ENCODE data around the gene MMP20. TPM values are rescaled to one million over a fixed set of nuclear protein-coding genes. Genes with fewer than 3 reads are reported as not detected.

The MMP20 gene
- total RNA-seq, 1 experiment from 2014 or later = not detected

- H4K8ac ChIP-seq (replicated peaks; ENCODE audit: insufficient read length, low read depth, low read length) = no peak overlapping the region
- no peak overlapping the region for H3K4me3 Mint-ChIP-seq
- no peak overlapping the region for H4K5ac ChIP-seq (ENCODE audit: insufficient read length, low read depth, low read length)
- H2AFZ ChIP-seq (ENCODE audit: low read length) = no peak overlapping the region
- no peak overlapping the region for H2BK12ac ChIP-seq (ENCODE audit: insufficient read length, low read depth, low read length)
- no peak overlapping the region for H3T11ph ChIP-seq (ENCODE audit: low read length)
- H3K4me1 ChIP-seq (ENCODE audit: insufficient read depth, low read length) = no peaks in the 10 kb centered on the region
- H2BK5ac ChIP-seq (ENCODE audit: insufficient read length, low read length) = no peak overlapping the region
- no peaks in the 10 kb centered on the region for H4K20me1 ChIP-seq (ENCODE audit: control insufficient read depth, insufficient read depth, insufficient read length)
- WGBS (ENCODE audit: extremely low coverage, insufficient read length, low lambda C conversion rate) = no CpG with 5 or more reads among the region's 1 CpG
- no peak overlapping the region for H3K18ac ChIP-seq (ENCODE audit: insufficient read length, low read depth, low read length)
- H3K79me1 ChIP-seq (ENCODE audit: insufficient read depth, low read depth, low read length, poor library complexity, severe bottlenecking) = no peaks in the 10 kb centered on the region
- no peaks in the 10 kb centered on the region for H3K23me2 ChIP-seq (ENCODE audit: insufficient read length, low read depth, low read length, poor library complexity, severe bottlenecking)
- H4K91ac ChIP-seq (ENCODE audit: insufficient read length, low read depth, low read length) = no peak overlapping the region
- DNase-seq = no peak
- no peaks in the 10 kb centered on the region for H3K9me3 Mint-ChIP-seq
- H3K9ac ChIP-seq (ENCODE audit: extremely low read depth, insufficient read length, low read length) = no peak overlapping the region
- H3K4me2 ChIP-seq (ENCODE audit: insufficient read depth, insufficient read length, low read length) = no peak overlapping the region
- H3K27ac Mint-ChIP-seq = no peak overlapping the region
- H3K4ac ChIP-seq (ENCODE audit: low read depth, low read length) = no peak overlapping the region
- H3K56ac ChIP-seq (ENCODE audit: insufficient read length, low read depth, low read length) = no peak overlapping the region
- H3K27me3 Mint-ChIP-seq (ENCODE audit: low read depth) = no peaks in the 10 kb centered on the region
- no peaks in the 10 kb centered on the region for H3K79me2 ChIP-seq (ENCODE audit: insufficient read depth, low read length)
- H3K23ac ChIP-seq (ENCODE audit: insufficient read length, low read depth, low read length) = no peak overlapping the region
- no peak overlapping the region for H2AK5ac ChIP-seq (ENCODE audit: insufficient read length, low read length)
- H2BK120ac ChIP-seq (ENCODE audit: low read depth, low read length, poor library complexity, severe bottlenecking) = no peak overlapping the region
- no peak overlapping the region for H2BK20ac ChIP-seq (ENCODE audit: low read depth, low read length, poor library complexity, severe bottlenecking)
- no peaks in the 10 kb centered on the region for H3K36me3 Mint-ChIP-seq (ENCODE audit: insufficient read depth in 1 of 3, low read depth in 3 of 3)
- TF ChIP-seq CTCF (conservative IDR thresholded peaks at IDR 0.05) = no peak
- H3K14ac ChIP-seq (ENCODE audit: insufficient read depth, low read length) = no peak overlapping the region
- peaks cover 5 to 8% of the 10 kb centered on the region in 2 experiments; a peak in 2 of 4 replicates for H3K4me1 Mint-ChIP-seq
- no peaks in the 10 kb centered on the region for H3K27me3 ChIP-seq (ENCODE audit: insufficient read depth, low read length)
- H3K9me3 ChIP-seq (ENCODE audit: control insufficient read depth, low read depth, low read length) = no peaks in the 10 kb centered on the region
- H2BK15ac ChIP-seq (ENCODE audit: low read depth, low read length) = no peak overlapping the region
- no peak overlapping the region for H3K27ac ChIP-seq (ENCODE audit: insufficient read length, low read depth, low read length)
Measured at GRCh38 chr11:102632026-102632425, 6.9 kb upstream of the MMP20 start.

Measured in H9 (cell line).